Transverse colon (tissue), 4 donors: ENCODE results near the gene GALNT17. TPM values are rescaled to one million over a fixed set of nuclear protein-coding genes. Genes with fewer than 3 reads are reported as not detected.
"Not testable (repeated sequence)": the region's sequence is repeated elsewhere in the genome, so short reads cannot be mapped to it uniquely, and the experiment has no call there.

Experiments
- DNase-seq: peaks from one replicate; pipeline ENCODE4 v3.0.0-alpha.2; 2019
- H3K27ac ChIP-seq, 4 donors: fragments of 200-600 bp; sonication (generic); 2 replicates each; pipeline ENCODE4 v1.5.1; 2016 to 2018; ENCODE audit warnings: inconsistent platforms in 4 of 4
- H3K27me3 ChIP-seq: fragments of 200-600 bp; sonication (generic); 2 replicates; pipeline ENCODE4 v1.5.1; 2017; ENCODE audit warnings: inconsistent platforms
- H3K36me3 ChIP-seq, 4 donors: fragments of 200-600 bp; sonication (generic); 2 replicates each; pipeline ENCODE4 v1.5.1; 2017 to 2019; ENCODE audit warnings: inconsistent platforms in 4 of 4
- H3K4me1 ChIP-seq, 4 donors: fragments of 200-600 bp; sonication (generic); 2 replicates each; pipeline ENCODE4 v1.5.1; 2017 to 2020; ENCODE audit warnings: inconsistent platforms in 4 of 4
- H3K4me3 ChIP-seq, 4 donors: fragments of 200-600 bp; sonication (generic); 1 replicate in 1 of 4; 2 replicates in 3 of 4; pipeline versions ENCODE4 v1.5.1 to v1.6.1; 2017 to 2019; ENCODE audit warnings: inconsistent platforms in 4 of 4
- H3K9me3 ChIP-seq, 2 donors: fragments of 200-600 bp; sonication (generic); 2 replicates each; pipeline ENCODE4 v1.5.1; 2017 to 2019; ENCODE audit warnings: inconsistent platforms in 2 of 2
- EP300 ChIP-seq: sonication (generic); formaldehyde crosslinking; IDR thresholded peaks from one replicate; pipeline ENCODE4 v1.6.1; 2017; ENCODE audit warnings: antibody characterized with exemption, low read depth
- POLR2A ChIP-seq: fragments of 450-650 bp; IDR thresholded peaks from one replicate; pipeline ENCODE4 v1.6.1; 2016; ENCODE audit warnings: antibody characterized with exemption, mild to moderate bottlenecking, moderate library complexity
- POLR2AphosphoS5 ChIP-seq, 3 donors: sonication (generic); formaldehyde crosslinking; IDR thresholded peaks; one replicate each; pipeline ENCODE4 v1.6.1; 2016; ENCODE audit warnings: antibody characterized with exemption in 3 of 3
- WGBS, 2 donors: methylation state at CpG; one replicate each; pipeline ENCODE4 v1.1.5; 2018; ENCODE audit warnings: low coverage in 1 of 2; 5-methylcytosine and 5-hydroxymethylcytosine counted together
- in situ Hi-C, 4 donors: fragments of 200-750 bp; cut with MboI; loops; one replicate each; pipeline versions ENCODE4 v1.15.0 to v1.15.1; 2017; ENCODE audit warnings: low sequenced_read_pairs in 3 of 4, low pct_ligation_motif_present in 1 of 4, low pct_unique_long_range_greater_than_20kb in 1 of 4
- intact Hi-C: fragments of 100-400 bp; cut with DNase I; formaldehyde crosslinking; loops from one replicate; pipeline ENCODE4 v1.15.1; 2023; ENCODE audit warnings: low total_unique reads
- total RNA-seq, 4 donors: library from RNA; depleted of rRNA; stranded (reverse); fragments of >200 nt; gene quantifications; one replicate each; pipeline ENCODE4 v1.1.0, GENCODE V29; 2016
- TF ChIP-seq, protein P1 (sequence below), 5 experiments: fragments of 200-600 bp in 3 of 5; fragments of 450-650 bp in 2 of 5; sonication (generic) in 3 of 5; IDR thresholded peaks; 1 replicate in 2 of 5; 2 replicates in 3 of 5; pipeline ENCODE4 v1.5.1; 2016 to 2017; ENCODE audit warnings: antibody characterized with exemption in 5 of 5, inconsistent platforms in 3 of 5, mild to moderate bottlenecking in 2 of 5, moderate library complexity in 1 of 5

The GALNT17 gene
- total RNA-seq, 4 donors from 2014 or later = 2.6 to 6.6 (median 5.7) TPM

DNA sequence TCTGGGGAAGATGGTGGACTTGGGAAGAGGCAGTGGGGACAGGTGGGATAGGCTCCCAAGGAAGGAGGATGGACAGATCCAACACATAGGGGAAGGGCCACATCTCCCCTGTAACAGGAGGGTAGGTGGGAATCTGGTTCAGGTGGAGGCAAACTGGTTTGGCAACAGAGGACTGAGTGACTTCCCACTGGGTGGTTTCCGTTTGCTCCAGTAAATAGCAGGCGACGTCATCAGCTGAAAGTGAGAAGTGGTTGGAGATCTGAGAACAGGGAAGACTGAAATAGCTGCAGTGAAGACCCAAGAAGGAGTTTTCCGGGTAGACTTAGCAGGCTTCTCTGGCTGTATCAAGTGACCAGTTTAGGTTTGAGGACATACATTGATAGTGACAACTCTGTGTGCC is 504.4 kb downstream of the GALNT17 start:
- TF ChIP-seq POLR2AphosphoS5 (IDR thresholded peaks at IDR 0.05) = no peak
- TF ChIP-seq POLR2A = no peak
- TF ChIP-seq EP300 = no peak
- TF ChIP-seq, protein P1, sequence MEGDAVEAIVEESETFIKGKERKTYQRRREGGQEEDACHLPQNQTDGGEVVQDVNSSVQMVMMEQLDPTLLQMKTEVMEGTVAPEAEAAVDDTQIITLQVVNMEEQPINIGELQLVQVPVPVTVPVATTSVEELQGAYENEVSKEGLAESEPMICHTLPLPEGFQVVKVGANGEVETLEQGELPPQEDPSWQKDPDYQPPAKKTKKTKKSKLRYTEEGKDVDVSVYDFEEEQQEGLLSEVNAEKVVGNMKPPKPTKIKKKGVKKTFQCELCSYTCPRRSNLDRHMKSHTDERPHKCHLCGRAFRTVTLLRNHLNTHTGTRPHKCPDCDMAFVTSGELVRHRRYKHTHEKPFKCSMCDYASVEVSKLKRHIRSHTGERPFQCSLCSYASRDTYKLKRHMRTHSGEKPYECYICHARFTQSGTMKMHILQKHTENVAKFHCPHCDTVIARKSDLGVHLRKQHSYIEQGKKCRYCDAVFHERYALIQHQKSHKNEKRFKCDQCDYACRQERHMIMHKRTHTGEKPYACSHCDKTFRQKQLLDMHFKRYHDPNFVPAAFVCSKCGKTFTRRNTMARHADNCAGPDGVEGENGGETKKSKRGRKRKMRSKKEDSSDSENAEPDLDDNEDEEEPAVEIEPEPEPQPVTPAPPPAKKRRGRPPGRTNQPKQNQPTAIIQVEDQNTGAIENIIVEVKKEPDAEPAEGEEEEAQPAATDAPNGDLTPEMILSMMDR (IDR thresholded peaks at IDR 0.05) = no peak
- intact Hi-C loops = no loop called here
- no peak overlapping the region for H3K4me3 ChIP-seq
- H3K27ac ChIP-seq = no peak overlapping the region
- DNase-seq = no peak
- no peaks in the 10 kb centered on the region for H3K27me3 ChIP-seq
- in situ Hi-C loops = no loop called here
- 0 to 65% methylated on average over 1 to 4 of the region's 4 CpGs for WGBS, 2 donors
- H3K9me3 ChIP-seq = no peaks in the 10 kb centered on the region
- H3K36me3 ChIP-seq = no peaks in the 10 kb centered on the region
- peaks cover 0 to 8% (median 0%) of the 10 kb centered on the region in 4 donors for H3K4me1 ChIP-seq

DNA sequence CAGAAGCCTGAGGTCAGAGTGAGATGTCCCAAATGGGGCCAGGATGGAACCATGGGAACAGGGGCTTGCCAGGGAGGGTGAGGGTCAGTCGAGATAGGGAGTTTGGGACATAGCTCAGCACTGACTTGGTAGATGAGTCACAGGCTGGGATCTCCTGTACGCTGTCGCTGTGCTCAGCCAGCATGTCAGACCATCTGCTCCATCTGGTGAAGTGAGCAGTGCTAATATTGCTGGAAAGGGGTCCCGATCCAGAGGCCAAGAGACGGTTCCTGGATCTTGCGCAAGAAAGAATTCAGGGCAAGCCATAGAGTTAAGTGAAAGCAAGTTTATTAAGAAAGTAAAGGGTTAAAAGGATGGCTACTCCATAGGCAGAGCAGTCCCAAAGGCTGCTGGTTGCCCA is 505.6 kb downstream of the GALNT17 start:
- 80 to 100% methylated on average over 3 to 6 of the region's 6 CpGs for WGBS, 2 donors

DNA sequence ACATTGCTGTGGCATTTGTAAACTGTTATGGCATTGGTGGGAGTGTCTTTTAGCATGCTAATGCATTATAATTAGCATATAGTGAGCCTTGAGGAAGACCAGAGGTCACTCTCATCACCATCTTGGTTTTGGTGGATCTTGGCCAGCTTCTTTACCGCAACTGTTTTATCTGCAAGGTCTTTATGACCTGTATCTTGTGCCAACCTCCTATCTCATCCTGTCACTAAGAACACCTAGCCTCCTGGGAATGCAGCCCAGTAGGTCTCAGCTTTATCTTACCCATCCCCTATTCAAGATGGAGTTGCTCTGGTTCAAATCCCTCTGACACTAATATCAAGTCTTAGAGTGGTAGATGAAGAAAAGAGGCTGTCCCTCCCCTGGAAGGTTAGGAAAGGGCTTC is 506.2 kb downstream of the GALNT17 start:
- in situ Hi-C loops = no loop called here
- Histone ChIP-seq H3K4me1 (peaks cover 0 to 7% (median 0%) of the 10 kb centered on the region in 4 donors), H3K9me3 (no peaks in the 10 kb centered on the region), H3K36me3 (no peaks in the 10 kb centered on the region), H3K27me3 (no peaks in the 10 kb centered on the region), H3K27ac (no peak overlapping the region), H3K4me3 (no peak overlapping the region)
- TF ChIP-seq EP300 (no peak), POLR2A (no peak)
- TF ChIP-seq, protein P1 (IDR thresholded peaks at IDR 0.05) = no peak
- WGBS, 2 donors = 60 to 79% methylated on average over 1 of the region's 1 CpG
- intact Hi-C loops = no loop called here
- DNase-seq = no peak

More for the DNA sequence above, 505.6 kb downstream of the GALNT17 start:
- no peak overlapping the region for H3K27ac ChIP-seq
- in situ Hi-C loops (no loop called here), intact Hi-C loops (no loop called here)
- no peak overlapping the region for H3K4me3 ChIP-seq
- no peaks in the 10 kb centered on the region for H3K27me3 ChIP-seq
- no peak for DNase-seq
- peaks cover 0 to 8% (median 0%) of the 10 kb centered on the region in 4 donors for H3K4me1 ChIP-seq
- TF ChIP-seq POLR2A = no peak
- no peak for TF ChIP-seq EP300
- TF ChIP-seq, protein P1 (IDR thresholded peaks at IDR 0.05) = no peak
- no peak for TF ChIP-seq POLR2AphosphoS5 (IDR thresholded peaks at IDR 0.05)
- no peaks in the 10 kb centered on the region for H3K9me3 ChIP-seq
- H3K36me3 ChIP-seq = no peaks in the 10 kb centered on the region

DNA sequence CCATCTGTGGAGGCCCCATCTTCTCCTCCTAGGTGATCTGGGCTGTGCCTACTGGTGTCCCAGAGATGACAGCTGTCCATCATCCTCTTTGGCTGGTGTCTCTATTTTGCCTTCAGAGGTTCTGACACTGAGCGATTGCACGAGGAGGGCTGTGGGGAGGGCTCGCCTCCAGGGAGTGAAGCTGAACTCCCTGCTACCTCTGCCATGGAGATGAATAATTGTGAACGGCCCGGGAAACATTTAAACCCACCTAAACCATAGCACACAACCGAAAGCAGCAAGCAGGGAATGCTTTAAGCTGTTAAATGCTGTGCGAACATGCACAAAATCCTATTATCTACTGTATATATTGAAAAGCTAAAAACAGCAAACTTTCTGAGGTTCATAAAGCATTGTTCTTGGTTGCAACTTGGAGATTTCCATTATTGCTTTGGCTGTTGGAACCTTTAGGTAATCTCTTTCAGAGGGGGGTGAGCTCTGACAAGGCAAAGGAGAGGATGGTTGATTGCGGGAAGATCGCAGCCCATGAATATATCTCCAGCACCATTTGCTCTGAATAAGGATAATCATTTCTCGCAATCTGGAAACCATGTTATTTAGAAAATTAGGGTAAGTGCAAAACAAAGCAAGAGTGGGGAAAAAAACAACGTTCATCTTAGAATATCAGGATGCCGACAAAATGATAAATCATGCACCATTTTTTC is 507.6 kb downstream of the GALNT17 start:
- Histone ChIP-seq H3K36me3 (no peaks in the 10 kb centered on the region), H3K27ac (no peak overlapping the region), H3K27me3 (no peaks in the 10 kb centered on the region), H3K9me3 (no peaks in the 10 kb centered on the region), H3K4me1 (no peaks in the 10 kb centered on the region), H3K4me3 (no peak overlapping the region)
- in situ Hi-C loops (no loop called here), intact Hi-C loops (no loop called here)
- DNase-seq = no peak
- TF ChIP-seq EP300 = no peak
- TF ChIP-seq POLR2A = no peak
- TF ChIP-seq, protein P1 (IDR thresholded peaks at IDR 0.05) = no peak
- TF ChIP-seq POLR2AphosphoS5 (IDR thresholded peaks at IDR 0.05) = no peak
- 78 to 84% methylated on average over 6 to 12 of the region's 12 CpGs for WGBS, 2 donors

DNA sequence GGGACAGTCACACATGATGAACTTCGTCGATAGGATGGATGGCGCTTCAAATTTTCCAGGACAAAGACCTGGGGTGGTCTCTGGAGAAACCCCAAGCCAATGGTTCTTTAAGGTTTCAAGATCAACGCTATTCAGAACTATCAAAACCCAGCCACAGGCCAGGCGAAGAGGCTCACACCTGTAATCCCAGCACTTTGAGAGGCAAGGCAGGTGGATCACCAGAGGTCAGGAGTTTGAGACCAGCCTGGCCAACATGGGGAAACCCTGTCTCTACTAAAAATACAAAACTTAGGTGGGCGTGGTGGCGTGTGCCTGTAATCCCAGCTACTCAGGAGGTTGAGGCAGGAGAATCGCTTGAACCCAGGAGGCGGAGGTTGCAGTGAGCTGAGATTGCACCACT is 511.1 kb downstream of the GALNT17 start:
- H3K36me3 ChIP-seq, H3K27me3 ChIP-seq, H3K27ac ChIP-seq, in situ Hi-C loops, H3K9me3 ChIP-seq, H3K4me1 ChIP-seq, H3K4me3 ChIP-seq, intact Hi-C loops, DNase-seq: not testable (repeated sequence)
- WGBS, 2 donors = 85% methylated on average over 9 of the region's 9 CpGs; no CpG with 5 or more reads in 1 of the 2 donors
